Fibroblast of skin of abdomen (primary cell): ENCODE measurements around the gene FBXL16.
A peak's percentile ranks its signal among the peaks of the same experiment; 100 is the strongest.

Experiments used
- DNase-seq: peaks from one replicate; pipeline ENCODE4 v3.0.0-alpha.2; 2013

FBXL16 gene

DNA sequence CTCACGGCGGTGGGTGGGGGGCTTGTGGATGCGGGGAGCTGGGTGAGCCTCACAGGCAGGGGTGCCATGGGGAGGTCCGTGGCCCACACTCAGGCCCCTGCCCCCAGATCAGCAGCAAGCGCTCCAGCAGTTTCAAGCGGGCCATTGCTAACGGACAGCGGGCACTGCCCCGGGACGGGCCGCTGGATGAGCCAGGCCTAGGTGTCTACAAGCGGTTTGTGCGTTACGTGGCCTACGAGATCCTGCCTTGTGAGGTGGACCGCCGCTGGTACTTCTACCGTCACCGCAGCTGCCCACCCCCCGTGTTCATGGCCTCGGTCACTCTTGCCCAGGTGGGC lies 29.1 kb downstream of the FBXL16 start:
- no peak for DNase-seq

DNA sequence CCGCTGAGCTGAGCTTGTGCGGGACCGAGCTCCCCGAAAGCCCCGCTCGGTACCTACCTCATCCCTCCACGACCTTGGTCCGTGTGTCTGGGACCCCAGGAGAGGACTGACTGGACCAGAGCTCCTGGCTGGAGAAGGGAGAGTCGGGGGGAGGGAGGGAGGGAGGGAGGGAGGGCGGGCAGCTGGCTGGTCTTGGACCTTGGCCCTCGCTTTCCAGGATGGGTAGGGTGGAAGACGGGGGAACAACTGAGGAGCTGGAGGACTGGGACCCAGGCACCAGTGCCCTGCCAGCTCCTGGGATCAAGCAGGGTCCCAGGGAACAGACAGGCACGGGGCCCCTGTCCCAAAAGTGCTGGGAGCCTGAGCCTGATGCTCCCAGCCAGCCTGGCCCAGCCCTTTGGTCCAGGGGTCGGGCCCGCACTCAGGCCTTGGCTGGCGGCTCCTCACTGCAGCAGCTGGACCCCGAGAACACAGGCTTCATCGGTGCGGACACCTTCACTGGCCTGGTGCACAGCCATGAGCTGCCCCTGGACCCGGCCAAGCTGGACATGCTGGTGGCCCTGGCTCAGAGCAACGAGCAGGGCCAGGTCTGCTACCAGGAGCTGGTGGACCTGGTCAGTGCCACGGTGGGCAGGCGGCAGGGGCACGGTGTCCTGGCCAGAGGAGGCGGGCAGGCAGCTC lies 29.6 kb downstream of the FBXL16 start:
- DNase-seq = no peak

DNA sequence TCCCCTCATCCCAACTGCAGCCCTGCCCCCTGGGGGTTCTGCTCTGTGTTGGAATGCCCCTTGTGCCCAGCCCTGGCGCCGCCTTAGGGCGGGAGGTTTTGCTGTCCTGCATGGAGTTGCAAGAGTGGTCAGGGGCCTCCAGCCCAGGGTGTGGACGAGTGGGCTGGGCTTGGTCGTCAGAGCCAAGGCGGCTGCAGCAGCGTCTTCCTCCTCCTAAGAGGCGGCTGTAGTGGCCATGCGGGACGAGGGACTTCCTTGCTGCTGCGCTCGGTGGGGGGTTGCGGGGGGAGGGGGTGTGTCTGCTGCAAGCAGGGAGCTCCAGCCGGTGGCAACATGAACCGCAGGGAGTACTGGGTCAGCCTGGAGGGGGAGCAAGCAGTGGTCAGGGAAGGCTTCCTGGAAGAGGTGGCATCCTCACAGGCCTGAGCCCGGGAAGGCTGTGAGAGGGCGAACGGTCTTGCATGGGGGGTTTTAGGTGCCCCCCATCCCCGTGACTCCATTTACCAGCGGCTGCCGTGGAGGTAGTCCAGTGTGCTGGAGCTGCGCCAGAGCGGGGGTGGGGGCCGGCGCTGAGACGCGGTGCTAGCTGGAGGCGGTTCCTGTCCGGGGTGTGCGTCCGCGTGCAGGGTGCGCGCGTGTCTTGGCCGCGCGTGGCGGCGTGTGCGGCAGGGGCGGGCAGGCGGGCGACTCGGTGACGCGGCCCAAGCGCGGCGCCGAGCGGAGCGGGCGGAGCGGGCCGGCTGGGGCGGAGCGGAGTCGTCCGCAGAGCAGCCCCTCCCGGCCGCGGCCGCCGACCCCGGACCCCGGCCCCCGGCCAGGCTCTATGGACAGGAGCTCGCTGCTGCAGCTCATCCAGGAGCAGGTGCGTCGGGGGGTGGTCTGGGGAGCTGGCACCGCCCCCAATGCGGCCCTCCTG lies 30.4 kb downstream of the FBXL16 start, which contains the start of gene RHBDL1:
Gene RHBDL1, plus strand, starts transcription at position 704 of the 916 bp plus-strand sequence. Its CDS starts 120 bp downstream, at position 824.
- DNase-seq = peak; percentile 34

DNA sequence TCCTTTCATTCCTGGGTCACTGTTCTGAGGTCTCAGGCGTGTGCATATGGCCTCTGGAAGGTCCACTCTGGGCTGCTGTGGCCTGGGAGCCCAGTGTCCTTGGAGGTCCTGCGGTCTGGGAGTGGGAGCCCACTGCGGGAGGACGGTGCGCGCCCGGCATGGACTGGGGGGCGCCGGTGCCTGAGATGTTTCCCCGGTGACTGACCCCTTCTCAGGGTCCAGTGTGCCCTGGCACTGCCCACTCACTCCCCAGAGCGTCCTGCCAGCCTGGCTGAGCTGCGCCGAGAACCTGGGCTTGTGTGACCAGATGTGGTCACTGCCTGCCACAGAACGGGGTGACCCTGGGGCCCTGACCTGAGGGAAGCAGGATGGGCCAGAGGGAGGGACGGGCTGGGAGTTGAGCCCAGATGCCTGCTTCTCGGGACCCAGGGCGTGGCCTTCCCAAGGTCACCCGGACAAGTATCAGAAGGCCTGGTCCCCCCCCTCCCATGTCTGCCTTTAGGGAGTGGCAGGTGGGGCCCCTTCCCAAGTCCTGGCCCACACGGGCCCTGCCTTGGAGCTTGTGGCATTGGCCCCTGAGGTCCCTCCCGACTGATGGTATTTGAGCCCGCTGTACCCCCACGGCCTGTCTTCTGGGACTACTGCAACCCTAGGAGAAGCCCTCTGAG lies 31.3 kb downstream of the FBXL16 start:
- DNase-seq = no peak

DNA sequence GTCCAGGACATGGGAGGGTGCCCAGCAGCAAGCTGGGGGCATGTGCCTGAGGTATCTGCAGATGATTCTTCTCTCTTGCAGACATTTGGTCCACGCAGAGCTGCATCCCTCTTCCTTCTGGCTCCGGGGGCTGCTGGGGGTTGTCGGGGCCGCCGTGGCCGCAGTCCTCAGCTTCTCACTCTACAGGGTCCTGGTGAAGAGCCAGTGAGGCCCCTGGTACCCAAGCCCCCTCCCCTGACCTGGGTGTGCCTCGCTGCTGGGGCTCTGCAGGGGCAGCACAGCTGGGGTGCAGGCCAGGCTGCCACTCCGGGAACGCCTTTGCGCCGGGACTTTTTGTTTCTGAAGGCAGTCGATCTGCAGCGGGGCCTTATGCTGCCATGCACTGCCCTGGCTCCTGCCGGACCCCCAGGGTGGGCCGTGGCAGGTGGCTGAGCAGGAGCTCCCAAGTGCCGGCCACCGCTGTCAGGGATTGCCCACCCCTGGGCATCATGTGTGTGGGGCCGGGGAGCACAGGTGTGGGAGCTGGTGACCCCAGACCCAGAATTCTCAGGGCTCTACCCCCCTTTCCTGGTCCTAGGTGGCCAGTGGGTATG lies 32.1 kb downstream of the FBXL16 start:
- no peak for DNase-seq

DNA sequence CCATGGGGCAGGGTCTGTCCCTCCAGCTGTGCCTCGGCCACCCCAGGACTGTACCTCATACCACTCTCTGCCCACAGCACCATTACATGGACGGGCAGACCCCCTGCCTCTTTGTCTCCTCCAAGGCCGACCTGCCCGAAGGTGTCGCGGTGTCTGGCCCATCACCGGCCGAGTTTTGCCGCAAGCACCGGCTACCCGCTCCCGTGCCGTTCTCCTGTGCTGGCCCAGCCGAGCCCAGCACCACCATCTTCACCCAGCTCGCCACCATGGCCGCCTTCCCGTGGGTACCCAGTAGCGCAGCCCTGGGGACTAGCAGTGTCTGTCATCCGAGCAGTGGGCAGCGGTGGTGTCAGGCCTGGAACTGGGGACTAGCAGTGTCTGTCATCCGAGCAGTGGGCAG lies 32.8 kb downstream of the FBXL16 start:
- DNase-seq = no peak

DNA sequence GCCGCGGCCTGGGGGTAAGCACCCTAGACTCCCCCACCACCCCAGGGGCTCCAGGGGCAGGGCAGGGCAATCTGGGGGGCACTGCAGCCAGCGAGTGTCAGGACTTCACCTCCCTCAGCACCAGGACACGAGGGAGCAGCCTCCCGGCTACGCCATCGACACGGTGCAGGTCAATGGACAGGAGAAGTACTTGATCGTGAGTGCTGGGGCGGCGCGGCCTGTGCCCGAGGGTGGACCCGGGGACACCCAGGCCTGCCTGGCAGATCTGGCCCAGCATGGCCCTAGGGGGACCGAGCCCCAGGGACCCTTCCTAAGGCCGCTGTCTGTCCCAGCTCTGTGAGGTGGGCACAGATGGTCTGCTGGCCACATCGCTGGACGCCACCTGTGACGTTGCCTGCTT lies 33.2 kb downstream of the FBXL16 start:
- DNase-seq = no peak

DNA sequence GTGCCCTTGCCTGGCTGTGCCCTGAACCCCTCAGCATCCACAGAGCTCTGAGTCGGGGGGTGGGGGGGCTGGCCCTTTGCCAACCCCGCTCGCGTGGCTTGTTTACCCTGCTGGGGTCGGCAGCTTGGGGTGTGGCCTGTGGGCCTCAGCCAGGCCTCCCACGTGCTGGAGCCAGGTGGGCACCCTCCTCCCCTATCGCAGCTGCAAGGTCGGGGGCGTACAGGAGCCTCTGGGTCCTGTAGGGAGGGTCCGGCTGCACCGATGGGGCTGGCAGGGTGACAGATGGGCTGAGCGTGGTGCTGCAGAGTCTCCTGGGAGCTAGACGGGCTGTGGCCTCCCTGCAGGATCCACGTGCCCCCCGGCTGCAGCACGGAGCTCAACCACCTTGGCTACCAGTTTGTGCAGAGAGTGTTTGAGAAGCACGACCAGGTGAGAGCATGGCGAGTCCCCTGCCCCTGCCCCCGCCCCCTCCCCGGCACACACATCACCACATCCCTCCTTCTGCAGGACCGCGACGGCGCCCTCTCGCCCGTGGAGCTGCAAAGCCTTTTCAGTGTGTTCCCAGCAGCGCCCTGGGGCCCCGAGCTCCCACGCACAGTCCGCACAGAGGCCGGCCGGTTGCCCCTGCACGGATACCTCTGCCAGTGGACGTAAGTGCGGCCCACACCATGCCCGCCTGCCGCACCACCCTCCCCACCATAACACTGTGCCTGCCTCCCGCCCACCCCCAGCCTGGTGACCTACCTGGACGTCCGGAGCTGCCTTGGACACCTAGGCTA lies 34.1 kb downstream of the FBXL16 start:
- no peak for DNase-seq

DNA sequence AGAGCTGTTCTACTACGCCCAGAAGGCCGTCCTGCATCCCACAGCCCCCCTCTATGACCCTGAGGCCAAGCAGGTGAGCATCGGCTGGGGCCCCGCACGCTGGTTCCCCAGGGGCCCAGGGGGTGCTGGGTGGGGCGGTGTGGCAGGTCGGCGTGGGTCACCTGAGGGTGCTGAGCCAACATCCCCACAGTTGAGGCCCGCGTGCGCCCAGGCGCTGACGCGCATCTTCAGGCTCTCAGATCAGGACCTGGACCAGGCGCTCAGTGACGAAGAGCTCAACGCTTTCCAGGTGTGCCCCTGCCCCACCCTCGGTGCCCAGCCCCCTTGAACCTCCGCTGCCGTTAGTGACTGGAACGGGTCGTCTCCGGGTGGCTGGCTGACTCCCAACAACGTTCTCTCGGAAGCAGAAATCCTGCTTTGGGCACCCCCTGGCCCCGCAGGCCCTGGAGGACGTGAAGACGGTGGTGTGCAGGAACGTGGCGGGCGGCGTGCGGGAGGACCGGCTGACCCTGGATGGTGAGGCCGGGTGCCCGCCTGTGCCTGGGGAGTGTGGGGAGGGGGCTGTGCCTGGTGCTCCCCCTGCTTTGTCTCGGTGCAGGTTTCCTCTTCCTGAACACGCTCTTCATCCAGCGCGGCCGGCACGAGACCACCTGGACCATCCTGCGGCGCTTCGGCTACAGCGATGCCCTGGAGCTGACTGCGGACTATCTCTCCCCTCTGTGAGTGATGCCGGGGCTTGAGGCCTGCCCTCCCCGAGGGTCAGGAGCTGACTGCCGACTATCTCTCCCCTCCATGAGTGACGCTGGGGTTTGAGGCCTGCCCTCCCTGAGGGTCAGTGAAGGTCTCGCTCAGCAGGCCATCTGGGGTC lies 34.9 kb downstream of the FBXL16 start:
- DNase-seq = no peak

DNA sequence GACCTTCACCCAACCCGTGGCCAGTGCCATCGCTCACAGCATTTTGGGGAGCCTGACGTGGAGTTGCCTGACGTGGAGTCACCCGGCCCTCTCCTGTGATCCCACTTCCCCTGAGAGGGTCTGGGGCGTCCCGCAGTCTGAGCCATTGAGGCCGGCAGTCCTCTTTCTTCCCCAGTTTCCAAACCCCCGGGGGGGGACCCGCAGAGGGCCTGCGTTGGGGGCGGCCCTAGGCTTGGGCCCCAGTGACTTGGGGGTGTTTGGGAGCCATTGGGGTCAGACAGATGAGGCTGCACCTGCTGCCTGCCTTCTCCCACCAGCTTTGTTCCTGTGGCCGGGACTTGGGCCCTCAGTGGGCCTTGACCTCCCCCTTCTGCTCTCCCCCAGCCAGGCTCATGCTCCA lies 35.9 kb downstream of the FBXL16 start:
- DNase-seq = no peak

DNA sequence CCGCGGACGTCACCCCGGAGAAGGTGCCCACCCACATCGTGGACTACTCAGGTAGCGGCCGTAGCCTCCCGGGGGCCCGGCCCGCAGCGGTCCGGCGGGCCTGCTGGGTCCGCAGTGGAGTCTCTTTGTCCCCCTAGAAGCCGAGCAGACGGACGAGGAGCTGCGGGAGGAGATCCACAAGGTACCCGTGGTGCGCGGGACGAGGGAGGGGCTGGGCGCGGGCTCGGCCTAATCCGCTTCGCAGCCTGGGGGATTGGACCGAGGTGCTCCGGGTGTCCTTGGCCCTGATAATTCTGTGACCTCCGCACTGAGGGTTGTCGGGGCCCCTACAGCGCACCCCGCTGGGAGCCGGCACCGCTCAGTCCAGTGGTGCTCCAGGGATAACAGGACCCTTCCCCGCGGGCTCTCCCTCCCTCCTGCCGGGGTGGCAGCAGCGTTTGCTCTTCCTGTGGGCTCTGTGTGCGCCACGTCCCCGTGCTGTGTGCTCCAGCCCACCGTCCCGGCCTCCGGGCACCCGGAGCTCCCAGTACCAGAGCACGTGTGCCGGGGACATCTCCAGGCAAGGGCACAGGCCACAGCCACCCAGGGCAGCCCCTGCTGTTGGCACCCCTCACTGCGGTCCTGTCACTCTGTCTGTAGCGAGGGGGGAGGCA lies 37.0 kb downstream of the FBXL16 start:
- DNase-seq = no peak

DNA sequence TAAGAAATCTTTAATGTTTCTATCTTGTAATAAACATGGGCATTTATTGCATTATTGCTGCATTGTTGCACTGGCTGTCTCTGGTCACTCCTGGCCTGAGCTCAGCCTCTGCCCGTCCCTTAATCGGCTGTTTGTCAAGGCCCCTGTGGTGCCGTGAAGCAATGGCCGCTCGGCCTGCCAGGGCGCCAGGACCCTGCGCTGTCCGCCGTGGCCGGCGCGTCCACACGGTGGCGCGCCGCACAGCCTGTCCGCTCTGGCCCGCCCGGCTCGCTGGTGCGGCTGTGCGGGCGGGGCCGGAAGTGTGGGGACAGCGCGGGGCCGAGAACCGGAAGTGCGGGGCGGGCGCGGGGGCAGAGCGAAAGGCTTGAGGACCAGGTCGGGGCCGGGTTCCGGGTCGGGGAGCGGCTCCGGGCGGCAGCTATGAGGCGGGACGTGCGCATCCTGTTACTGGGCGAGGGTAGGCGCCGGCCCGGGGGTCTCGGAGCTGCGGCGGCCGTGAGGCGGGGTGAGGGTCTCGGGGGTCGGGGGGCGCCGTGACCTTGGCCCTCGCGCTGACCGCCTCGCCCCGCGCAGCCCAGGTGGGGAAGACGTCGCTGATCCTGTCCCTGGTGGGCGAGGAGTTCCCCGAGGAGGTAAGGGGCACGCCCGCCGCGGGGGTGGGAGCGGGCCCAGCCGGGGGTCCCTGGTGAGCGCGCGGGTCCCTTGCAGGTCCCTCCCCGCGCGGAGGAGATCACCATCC lies 37.7 kb downstream of the FBXL16 start, which contains the start of gene RHOT2:
Gene RHOT2, plus strand, starts transcription at position 353 of the 739 bp plus-strand sequence. Its CDS starts 68 bp downstream, at position 421.
- DNase-seq = peak; percentile 89

DNA sequence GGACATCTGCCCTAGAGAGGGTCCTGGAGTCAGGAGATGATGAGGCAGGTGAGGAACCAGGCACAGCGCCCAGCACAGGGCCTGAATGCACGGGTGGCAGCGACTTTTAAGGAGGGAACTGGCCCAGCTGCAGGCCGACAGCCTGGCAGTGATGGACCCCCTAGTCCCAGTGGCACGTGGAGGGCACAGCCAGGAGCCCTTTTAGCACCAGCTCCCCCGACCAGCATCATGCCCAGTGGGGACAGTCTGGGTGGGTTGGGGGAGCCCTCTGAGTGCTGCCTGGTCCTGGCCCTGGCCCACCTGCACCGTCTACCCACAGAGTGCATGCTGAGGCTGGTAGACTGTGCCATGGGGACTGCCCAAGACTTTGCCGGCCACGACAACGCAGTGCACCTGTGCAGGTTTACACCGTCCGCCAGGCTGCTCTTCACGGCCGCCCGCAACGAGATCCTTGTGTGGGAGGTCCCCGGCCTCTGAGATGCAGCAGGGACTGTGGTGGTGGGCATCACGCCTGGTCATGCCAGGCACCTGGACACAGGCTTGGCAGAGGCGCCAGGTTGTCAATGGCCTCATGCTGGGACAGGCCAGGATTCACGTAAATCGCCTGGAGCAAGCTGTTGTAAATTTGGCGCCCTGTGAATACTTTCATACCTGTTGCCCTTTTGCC lies 38.4 kb downstream of the FBXL16 start:
- DNase-seq = no peak

DNA sequence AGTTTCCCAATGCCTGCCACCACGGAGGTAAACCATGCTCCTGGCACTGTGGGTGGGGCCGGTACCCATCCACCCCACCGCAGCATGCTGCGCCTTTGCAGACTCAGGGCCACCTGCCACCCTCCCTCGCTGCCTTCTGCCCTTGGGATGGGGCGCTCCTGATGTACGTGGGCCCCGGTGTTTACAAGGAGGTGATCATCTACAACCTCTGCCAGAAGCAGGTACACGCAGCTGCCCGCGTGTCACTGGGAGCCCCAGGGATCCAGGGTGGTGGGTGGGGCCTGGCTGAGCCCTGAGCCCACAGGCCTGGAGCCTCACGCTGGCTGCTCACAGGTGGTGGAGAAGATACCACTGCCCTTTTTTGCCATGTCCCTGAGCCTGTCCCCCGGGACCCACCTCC lies 39.0 kb downstream of the FBXL16 start:
- no peak for DNase-seq

DNA sequence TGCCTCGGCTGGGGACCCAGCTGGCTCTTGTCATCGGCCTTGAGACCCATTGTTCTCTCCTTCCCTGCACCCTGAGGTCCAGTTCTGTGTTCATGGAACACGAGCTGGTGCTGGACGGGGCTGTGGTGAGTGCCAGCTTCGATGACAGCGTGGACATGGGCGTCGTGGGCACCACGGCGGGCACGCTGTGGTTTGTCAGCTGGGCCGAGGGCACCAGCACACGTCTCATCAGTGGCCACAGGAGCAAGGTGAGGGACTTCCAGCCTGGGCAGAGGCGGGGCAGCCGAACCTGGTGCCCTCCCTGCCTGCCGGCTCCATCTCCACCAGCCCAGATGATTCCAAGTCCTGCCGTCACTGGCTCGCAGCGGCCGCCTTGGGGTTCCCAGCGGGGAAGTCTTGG lies 43.0 kb downstream of the FBXL16 start:
- DNase-seq = no peak

DNA sequence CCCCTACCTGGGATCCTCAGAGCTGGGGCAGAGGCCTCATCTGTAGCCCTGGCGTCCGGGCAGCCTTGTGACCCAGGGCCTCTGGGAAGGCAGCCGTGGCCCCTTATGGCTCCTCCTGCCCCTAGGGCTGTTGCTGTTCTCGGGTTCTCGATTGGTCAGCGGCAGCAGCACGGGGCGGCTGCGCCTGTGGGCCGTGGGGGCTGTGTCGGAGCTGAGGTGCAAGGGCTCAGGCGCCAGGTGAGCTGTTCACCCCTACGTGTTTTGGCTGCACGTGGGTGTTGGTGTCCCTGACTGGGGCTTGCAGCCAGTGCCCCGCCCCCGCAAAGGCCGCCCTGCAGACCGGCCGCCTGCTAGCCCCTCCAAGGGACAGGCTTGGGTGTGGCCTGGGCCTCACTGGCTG lies 43.5 kb downstream of the FBXL16 start:
- DNase-seq = no peak

DNA sequence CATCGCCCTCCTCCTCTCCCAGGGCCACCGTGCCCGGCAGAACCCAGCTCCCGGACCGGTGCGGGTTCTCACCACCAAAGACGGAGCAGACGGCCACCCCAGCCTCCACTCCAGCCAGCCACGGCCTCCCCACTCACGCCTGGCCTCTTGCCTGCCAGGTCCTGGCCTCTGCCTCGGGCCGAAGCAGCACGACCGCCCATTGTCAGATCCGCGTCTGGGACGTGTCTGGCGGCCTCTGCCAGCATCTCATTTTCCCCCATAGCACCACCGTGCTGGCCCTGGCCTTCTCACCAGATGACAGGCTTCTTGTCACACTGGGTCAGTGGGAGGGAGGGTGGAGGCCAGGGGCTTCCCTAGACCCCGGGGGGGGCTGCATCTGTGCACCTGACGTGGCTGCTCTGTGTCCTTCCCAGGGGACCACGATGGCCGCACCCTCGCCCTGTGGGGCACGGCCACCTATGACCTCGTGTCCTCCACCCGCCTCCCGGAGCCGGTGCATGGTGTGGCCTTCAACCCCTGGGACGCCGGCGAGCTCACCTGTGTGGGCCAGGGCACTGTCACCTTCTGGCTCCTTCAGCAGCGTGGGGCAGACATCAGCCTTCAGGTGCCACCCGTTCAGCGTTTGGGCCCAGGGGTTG lies 44.3 kb downstream of the FBXL16 start:
- no peak for DNase-seq

DNA sequence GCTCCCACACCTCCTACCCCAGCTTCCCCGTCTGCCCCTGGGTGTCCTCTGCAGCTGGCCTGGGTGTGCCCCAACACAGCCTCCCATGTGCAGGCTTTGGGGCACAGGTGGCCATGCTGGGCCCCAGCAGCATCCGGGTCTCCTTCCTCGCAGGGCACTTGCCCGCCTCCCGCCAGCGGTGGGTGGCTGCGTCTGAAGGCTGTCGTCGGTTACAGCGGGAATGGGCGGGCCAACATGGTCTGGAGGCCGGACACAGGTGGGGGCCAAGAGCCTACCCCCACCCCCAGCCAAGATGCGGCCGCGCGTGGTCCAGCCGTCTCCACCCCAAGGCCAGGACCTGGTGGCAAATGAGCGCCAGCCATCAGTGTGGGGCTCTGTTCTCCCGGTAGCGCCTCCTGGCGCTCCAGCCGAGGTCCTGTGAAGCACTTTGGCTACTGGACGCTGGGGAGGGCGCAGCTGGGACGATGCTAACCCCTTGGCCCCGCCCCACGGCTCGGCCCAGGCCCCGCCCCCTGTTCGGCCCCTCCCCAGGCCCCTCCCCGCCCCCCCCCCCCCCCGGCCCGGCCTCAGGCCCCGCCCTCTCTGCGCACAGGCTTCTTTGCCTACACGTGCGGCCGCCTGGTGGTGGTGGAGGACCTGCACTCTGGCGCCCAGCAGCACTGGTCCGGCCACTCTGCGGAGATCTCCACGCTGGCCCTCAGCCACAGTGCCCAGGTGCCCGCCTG lies 45.0 kb downstream of the FBXL16 start:
- peak; percentile 66 for DNase-seq
